Activated naive CD4-positive, alpha-beta T cell treated with anti-CD3 and anti-CD28 coated beads, Interleukin-2, amount 10 ng/mL, durations not matched to agents 7 days and 5 days (primary cell): ENCODE measurements around the gene PRDX6.
"Not testable (repeated sequence)": the region's sequence is repeated elsewhere in the genome, so short reads cannot be mapped to it uniquely, and the experiment has no call there.

ENCODE experiments used
- CTCF ChIA-PET: fragments of 350-600 bp; sonication (Branson Sonifier 250); formaldehyde crosslinking; loops from one replicate; lab custom pipeline; 2021; ENCODE audit warnings: antibody characterized with exemption; lab: Charles Lee
- DNase-seq: peaks from one replicate; pipeline ENCODE4 v3.0.0-alpha.2; 2020
- H3K27ac Mint-ChIP-seq: one replicate; pipeline ENCODE4 v1.8.0; 2021; ENCODE audit warnings: mild to moderate bottlenecking, moderate library complexity, mixed read lengths
- H3K27me3 Mint-ChIP-seq: one replicate; pipeline ENCODE4 v1.8.0; 2021; ENCODE audit warnings: mild to moderate bottlenecking, mixed read lengths
- H3K36me3 Mint-ChIP-seq: one replicate; pipeline ENCODE4 v1.8.0; 2021; ENCODE audit warnings: mixed read lengths
- H3K4me1 Mint-ChIP-seq: one replicate; pipeline ENCODE4 v1.8.0; 2021; ENCODE audit warnings: mixed read lengths
- H3K4me3 Mint-ChIP-seq: one replicate; pipeline ENCODE4 v1.8.0; 2021; ENCODE audit warnings: mild to moderate bottlenecking, moderate library complexity, mixed read lengths
- H3K9me3 Mint-ChIP-seq: one replicate; pipeline ENCODE4 v1.8.0; 2021; ENCODE audit warnings: mixed read lengths

PRDX6 gene

GRCh38 chr1:173495609-173496267 is 18.6 kb downstream of the PRDX6 start:
- Mint-ChIP-seq H3K4me1 (peaks cover 4% of the 10 kb centered on the region), H3K9me3 (peaks cover 6% of the 10 kb centered on the region), H3K4me3 (no peak overlapping the region), H3K27ac (no peak overlapping the region), H3K36me3 (no peaks in the 10 kb centered on the region), H3K27me3 (no peaks in the 10 kb centered on the region)
- DNase-seq, result no peak
- CTCF ChIA-PET, result interaction anchor here (0.9 kb wide), 1 partner anchor 11 kb away, joined by 3 read pairs; no protein-coding TSS in a partner anchor

GRCh38 chr1:173496757-173497320 is 19.7 kb downstream of the PRDX6 start:
- Mint-ChIP-seq H3K27ac (no peak overlapping the region), H3K27me3 (no peaks in the 10 kb centered on the region), H3K36me3 (no peaks in the 10 kb centered on the region), H3K9me3 (peaks cover 6% of the 10 kb centered on the region), H3K4me3 (no peak overlapping the region), H3K4me1 (no peaks in the 10 kb centered on the region)
- CTCF ChIA-PET, result interaction anchor here (0.6 to 0.9 kb wide), 3 partner anchors 10 to 1341 kb away, joined by 3 read pairs; no protein-coding TSS in a partner anchor
- DNase-seq, result no peak

GRCh38 chr1:173499729-173500128 is 22.6 kb downstream of the PRDX6 start:
- CTCF ChIA-PET, result no interaction called here
- no peaks in the 10 kb centered on the region for H3K36me3 Mint-ChIP-seq
- no peak overlapping the region for H3K27ac Mint-ChIP-seq

GRCh38 chr1:173502104-173502503 is 25.0 kb downstream of the PRDX6 start:
- no peak for DNase-seq
- CTCF ChIA-PET, result no interaction called here
- Mint-ChIP-seq H3K4me1 (no peaks in the 10 kb centered on the region), H3K36me3 (no peaks in the 10 kb centered on the region), H3K27me3 (peaks cover 10% of the 10 kb centered on the region), H3K9me3 (no peaks in the 10 kb centered on the region), H3K27ac (no peak overlapping the region), H3K4me3 (no peak overlapping the region)

More at GRCh38 chr1:173499729-173500128, 22.6 kb downstream of the PRDX6 start:
- Mint-ChIP-seq H3K27me3 (peaks cover 5% of the 10 kb centered on the region), H3K4me3 (no peak overlapping the region), H3K9me3 (peaks cover 4% of the 10 kb centered on the region), H3K4me1 (no peaks in the 10 kb centered on the region)
- DNase-seq, result no peak

- H3K27me3 Mint-ChIP-seq, result peaks cover 10% of the 10 kb centered on the region
- CTCF ChIA-PET, result no interaction called here
- DNase-seq, result no peak
- no peaks in the 10 kb centered on the region for H3K36me3 Mint-ChIP-seq
- H3K4me1 Mint-ChIP-seq, result no peaks in the 10 kb centered on the region
- H3K4me3 Mint-ChIP-seq, result no peak overlapping the region
- H3K9me3 Mint-ChIP-seq, result no peaks in the 10 kb centered on the region
- no peak overlapping the region for H3K27ac Mint-ChIP-seq
These were observed 26.3 kb downstream of the PRDX6 start for GRCh38 chr1:173503391-173503790.

- no peaks in the 10 kb centered on the region for H3K4me1 Mint-ChIP-seq
- H3K36me3 Mint-ChIP-seq, result no peaks in the 10 kb centered on the region
- peaks cover 10% of the 10 kb centered on the region for H3K27me3 Mint-ChIP-seq
- DNase-seq, result no peak
- H3K27ac Mint-ChIP-seq, result no peak overlapping the region
- CTCF ChIA-PET, result no interaction called here
- H3K4me3 Mint-ChIP-seq, result no peak overlapping the region
- no peaks in the 10 kb centered on the region for H3K9me3 Mint-ChIP-seq
These were observed 27.1 kb downstream of the PRDX6 start for GRCh38 chr1:173504268-173504667.

- Mint-ChIP-seq H3K27me3 (peaks cover 10% of the 10 kb centered on the region), H3K4me1 (no peaks in the 10 kb centered on the region), H3K27ac (no peak overlapping the region), H3K9me3 (no peaks in the 10 kb centered on the region), H3K36me3 (no peaks in the 10 kb centered on the region), H3K4me3 (no peak overlapping the region)
- CTCF ChIA-PET, result no interaction called here
- no peak for DNase-seq
These were observed 28.3 kb downstream of the PRDX6 start for GRCh38 chr1:173505391-173505790.

- CTCF ChIA-PET, result interaction anchor here (1.0 to 1.1 kb wide), 2 partner anchors 10 to 77 kb away, joined by 3 read pairs; no protein-coding TSS in a partner anchor
- Mint-ChIP-seq H3K27ac (no peak overlapping the region), H3K9me3 (peaks cover 2% of the 10 kb centered on the region)
These were observed 29.3 kb downstream of the PRDX6 start for GRCh38 chr1:173506437-173506836.

GRCh38 chr1:173507205-173507846 is 30.2 kb downstream of the PRDX6 start:
- Mint-ChIP-seq H3K9me3 (peaks cover 2% of the 10 kb centered on the region), H3K36me3 (no peaks in the 10 kb centered on the region), H3K27ac (no peak overlapping the region), H3K27me3 (peaks cover 10% of the 10 kb centered on the region), H3K4me1 (no peaks in the 10 kb centered on the region), H3K4me3 (no peak overlapping the region)
- no peak for DNase-seq
- CTCF ChIA-PET, result interaction anchor here (1.0 to 1.1 kb wide), 2 partner anchors 11 to 77 kb away, joined by 3 read pairs; no protein-coding TSS in a partner anchor

More at GRCh38 chr1:173506437-173506836, 29.3 kb downstream of the PRDX6 start:
- Mint-ChIP-seq H3K27me3 (peaks cover 10% of the 10 kb centered on the region), H3K36me3 (no peaks in the 10 kb centered on the region), H3K4me1 (no peaks in the 10 kb centered on the region), H3K4me3 (no peak overlapping the region)
- no peak for DNase-seq

GRCh38 chr1:173507847-173508209 is 30.7 kb downstream of the PRDX6 start:
- H3K36me3 Mint-ChIP-seq, result no peaks in the 10 kb centered on the region
- no peaks in the 10 kb centered on the region for H3K4me1 Mint-ChIP-seq
- no peak for DNase-seq
- no peak overlapping the region for H3K27ac Mint-ChIP-seq
- peaks cover 2% of the 10 kb centered on the region for H3K9me3 Mint-ChIP-seq
- H3K27me3 Mint-ChIP-seq, result peaks cover 12% of the 10 kb centered on the region
- H3K4me3 Mint-ChIP-seq, result no peak overlapping the region
- CTCF ChIA-PET, result interaction anchor here (1.1 kb wide), 1 partner anchor 78 kb away, joined by 3 read pairs; no protein-coding TSS in a partner anchor

- no peak overlapping the region for H3K4me3 Mint-ChIP-seq
- CTCF ChIA-PET, result no interaction called here
- peaks cover 4% of the 10 kb centered on the region for H3K9me3 Mint-ChIP-seq
- H3K27me3 Mint-ChIP-seq, result peaks cover 19% of the 10 kb centered on the region
- no peak for DNase-seq
- H3K4me1 Mint-ChIP-seq, result no peaks in the 10 kb centered on the region
- no peak overlapping the region for H3K27ac Mint-ChIP-seq
- peaks cover 3% of the 10 kb centered on the region for H3K36me3 Mint-ChIP-seq
These were observed 31.4 kb downstream of the PRDX6 start for GRCh38 chr1:173508541-173508940.

- CTCF ChIA-PET, result no interaction called here
- Mint-ChIP-seq H3K4me1 (no peaks in the 10 kb centered on the region), H3K4me3 (no peak overlapping the region), H3K27ac (no peak overlapping the region), H3K27me3 (peaks cover 15% of the 10 kb centered on the region), H3K9me3 (peaks cover 9% of the 10 kb centered on the region), H3K36me3 (peaks cover 6% of the 10 kb centered on the region)
- DNase-seq, result no peak
These were observed 32.7 kb downstream of the PRDX6 start for GRCh38 chr1:173509797-173510196.

GRCh38 chr1:173514503-173514902 is 37.4 kb downstream of the PRDX6 start:
- H3K27ac Mint-ChIP-seq, H3K36me3 Mint-ChIP-seq, DNase-seq, H3K9me3 Mint-ChIP-seq, H3K4me3 Mint-ChIP-seq, CTCF ChIA-PET: not testable (repeated sequence)
- Mint-ChIP-seq H3K4me1 (peaks cover 12% of the 10 kb centered on the region), H3K27me3 (peaks cover 16% of the 10 kb centered on the region)

- DNase-seq, result no peak
- Mint-ChIP-seq H3K4me1 (peaks cover 12% of the 10 kb centered on the region), H3K36me3 (no peaks in the 10 kb centered on the region), H3K9me3 (no peaks in the 10 kb centered on the region), H3K27me3 (peaks cover 2% of the 10 kb centered on the region), H3K4me3 (no peak overlapping the region), H3K27ac (no peak overlapping the region)
- CTCF ChIA-PET, result no interaction called here
These were observed 43.7 kb downstream of the PRDX6 start for GRCh38 chr1:173520799-173521198.
